Activated naive CD8-positive, alpha-beta T cell treated with anti-CD3 and anti-CD28 coated beads, Interleukin-2, amount 50 U/mL, for 16 hours (primary cell): ENCODE measurements around the gene EVC.

ENCODE experiments used
- DNase-seq: peaks from one replicate; pipeline ENCODE4 v3.0.0-alpha.2; 2020; ENCODE audit warnings: low read depth, low spot score

The EVC gene

GRCh38 chr4:5755161-5755560 lies 44.2 kb downstream of the EVC start:
- no peak for DNase-seq

- DNase-seq, result no peak
Observed at GRCh38 chr4:5755679-5756078, 44.7 kb downstream of the EVC start.

- DNase-seq, result no peak
Observed at GRCh38 chr4:5756271-5756670, 45.3 kb downstream of the EVC start.

GRCh38 chr4:5757091-5757490 lies 46.1 kb downstream of the EVC start:
- DNase-seq, result no peak

GRCh38 chr4:5757536-5757935 lies 46.5 kb downstream of the EVC start:
- no peak for DNase-seq

GRCh38 chr4:5757954-5758353 lies 47.0 kb downstream of the EVC start:
- DNase-seq, result no peak

GRCh38 chr4:5758741-5759140 lies 47.7 kb downstream of the EVC start:
- DNase-seq, result no peak

GRCh38 chr4:5759236-5760075 lies 48.5 kb downstream of the EVC start:
- DNase-seq, result no peak

- no peak for DNase-seq
Observed at GRCh38 chr4:5760246-5760645, 49.2 kb downstream of the EVC start.

GRCh38 chr4:5760936-5761480 lies 50.0 kb downstream of the EVC start:
- DNase-seq, result no peak

- DNase-seq, result no peak
Observed at GRCh38 chr4:5770051-5770450, 59.0 kb downstream of the EVC start.

GRCh38 chr4:5772528-5773270 lies 61.7 kb downstream of the EVC start:
- no peak for DNase-seq

GRCh38 chr4:5773271-5773555 lies 62.2 kb downstream of the EVC start:
- DNase-seq, result no peak

GRCh38 chr4:5774416-5775036 lies 63.5 kb downstream of the EVC start:
- DNase-seq, result no peak

- no peak for DNase-seq
Observed at GRCh38 chr4:5776510-5776909, 65.5 kb downstream of the EVC start.

GRCh38 chr4:5780831-5781480 lies 70.0 kb downstream of the EVC start:
- no peak for DNase-seq

- no peak for DNase-seq
Observed at GRCh38 chr4:5781691-5782090, 70.7 kb downstream of the EVC start.

GRCh38 chr4:5782829-5783476 lies 72.0 kb downstream of the EVC start:
- no peak for DNase-seq

- DNase-seq, result no peak
Observed at GRCh38 chr4:5783486-5783885, 72.5 kb downstream of the EVC start.

- no peak for DNase-seq
Observed at GRCh38 chr4:5784021-5784420, 73.0 kb downstream of the EVC start.

GRCh38 chr4:5784960-5785611 lies 74.1 kb downstream of the EVC start:
- DNase-seq, result no peak
